A673 (cell line): ENCODE data around the gene LGALS14.

Experiments
- EZH2 ChIP-seq: fragments of 200-600 bp; sonication (generic); IDR thresholded peaks from 2 replicates; pipeline ENCODE4 v1.6.1; 2017; ENCODE audit warnings: borderline replicate concordance, low read depth, mild to moderate bottlenecking, mixed read lengths, antibody characterized with exemption, low read length; ENCODE audit not compliant: poor library complexity, severe bottlenecking
- TF ChIP-seq, protein P1 (sequence below): fragments of 300-800, 200-600 bp; sonication (generic); conservative IDR thresholded peaks from 2 replicates; pipeline ENCODE4 v1.5.1; 2017; ENCODE audit warnings: low read depth, mild to moderate bottlenecking, antibody characterized with exemption, low read length, moderate library complexity, mixed read lengths

DNA sequence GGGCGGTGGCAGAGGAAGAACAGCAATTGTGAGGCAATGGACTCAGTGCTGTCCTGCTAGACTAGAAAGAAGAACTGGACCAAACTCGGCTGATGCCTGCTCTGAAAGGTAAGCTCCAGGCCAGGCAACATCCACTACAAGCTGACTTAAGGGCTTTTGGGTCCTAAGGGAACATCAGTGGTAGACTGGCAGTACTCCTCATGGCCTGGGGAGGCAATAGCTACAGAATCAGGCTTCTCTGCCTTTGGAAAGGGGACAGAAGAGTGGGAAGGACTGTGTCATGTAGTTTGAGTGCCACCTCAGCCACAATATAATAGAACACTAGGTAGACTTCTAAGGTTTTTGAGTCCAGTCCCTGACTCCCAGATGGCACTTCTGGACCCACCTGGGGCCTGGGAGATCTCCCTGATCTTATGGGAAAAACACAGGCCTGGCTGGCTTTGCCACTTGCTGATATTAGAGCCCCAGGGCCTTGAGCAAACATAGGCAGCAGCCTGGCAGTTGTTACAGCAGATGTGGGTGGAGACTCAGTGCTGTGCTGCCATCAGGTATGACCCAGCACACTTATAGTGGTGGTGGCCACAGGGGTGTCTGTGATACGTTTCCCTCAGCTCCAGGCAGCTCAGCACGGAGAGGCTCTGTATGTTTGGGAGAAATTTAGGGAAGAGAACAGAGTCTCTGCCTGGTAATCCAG, 42.7 kb downstream of the LGALS14 start:
- TF ChIP-seq, protein P1, sequence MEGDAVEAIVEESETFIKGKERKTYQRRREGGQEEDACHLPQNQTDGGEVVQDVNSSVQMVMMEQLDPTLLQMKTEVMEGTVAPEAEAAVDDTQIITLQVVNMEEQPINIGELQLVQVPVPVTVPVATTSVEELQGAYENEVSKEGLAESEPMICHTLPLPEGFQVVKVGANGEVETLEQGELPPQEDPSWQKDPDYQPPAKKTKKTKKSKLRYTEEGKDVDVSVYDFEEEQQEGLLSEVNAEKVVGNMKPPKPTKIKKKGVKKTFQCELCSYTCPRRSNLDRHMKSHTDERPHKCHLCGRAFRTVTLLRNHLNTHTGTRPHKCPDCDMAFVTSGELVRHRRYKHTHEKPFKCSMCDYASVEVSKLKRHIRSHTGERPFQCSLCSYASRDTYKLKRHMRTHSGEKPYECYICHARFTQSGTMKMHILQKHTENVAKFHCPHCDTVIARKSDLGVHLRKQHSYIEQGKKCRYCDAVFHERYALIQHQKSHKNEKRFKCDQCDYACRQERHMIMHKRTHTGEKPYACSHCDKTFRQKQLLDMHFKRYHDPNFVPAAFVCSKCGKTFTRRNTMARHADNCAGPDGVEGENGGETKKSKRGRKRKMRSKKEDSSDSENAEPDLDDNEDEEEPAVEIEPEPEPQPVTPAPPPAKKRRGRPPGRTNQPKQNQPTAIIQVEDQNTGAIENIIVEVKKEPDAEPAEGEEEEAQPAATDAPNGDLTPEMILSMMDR, result no peak
- no peak for TF ChIP-seq EZH2
